Measurements from ENCODE around the gene GID4.

Gene GID4

GRCh38 chr17:18008496-18009268 lies 30.5 kb upstream of the GID4 start:
- TF ChIP-seq CTCF (IDR thresholded peaks at IDR 0.05) = no peak

DNA sequence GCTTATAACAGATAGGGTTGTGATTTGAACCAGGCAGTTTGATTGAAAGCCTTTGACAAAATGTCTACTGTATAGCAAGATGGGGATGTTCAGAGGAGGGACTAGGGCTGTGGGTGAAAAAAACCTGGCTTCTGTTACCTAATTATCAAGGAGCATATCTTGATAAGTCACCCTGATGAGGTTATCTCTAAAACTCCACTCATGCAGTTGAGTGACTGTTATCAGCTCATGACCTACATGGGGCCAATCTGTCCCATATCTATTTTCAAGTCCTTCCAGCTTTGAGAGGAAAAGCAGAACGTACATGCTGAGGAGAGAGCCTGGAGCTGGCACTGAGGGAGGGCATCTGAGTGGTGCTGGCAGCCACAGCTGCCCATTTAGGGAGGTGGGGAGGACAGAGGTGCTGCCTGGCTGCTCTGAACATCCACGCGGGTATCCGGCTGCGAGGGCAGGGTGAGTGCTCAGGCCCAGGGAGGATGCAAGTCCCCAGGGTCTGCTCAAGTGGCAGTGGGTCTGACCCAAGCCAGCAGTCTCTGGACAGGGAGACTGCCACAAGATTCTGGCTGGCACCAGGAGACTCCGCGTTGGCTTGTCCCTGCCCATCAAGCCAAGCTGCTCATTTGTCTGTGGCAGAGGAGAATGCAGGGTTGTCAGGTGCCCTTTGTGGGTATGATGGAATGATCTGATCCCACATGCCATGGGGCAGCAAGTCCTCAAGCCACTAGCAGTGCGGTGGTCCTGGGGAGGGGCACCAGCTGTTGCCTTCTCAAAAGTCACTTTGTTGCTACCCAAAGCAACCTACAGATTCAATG lies 29.4 kb upstream of the GID4 start:
- no peak for TF ChIP-seq CTCF (IDR thresholded peaks at IDR 0.05)

- no peak for TF ChIP-seq CTCF (IDR thresholded peaks at IDR 0.05)
These were observed 27.9 kb upstream of the GID4 start for GRCh38 chr17:18011286-18011685.

DNA sequence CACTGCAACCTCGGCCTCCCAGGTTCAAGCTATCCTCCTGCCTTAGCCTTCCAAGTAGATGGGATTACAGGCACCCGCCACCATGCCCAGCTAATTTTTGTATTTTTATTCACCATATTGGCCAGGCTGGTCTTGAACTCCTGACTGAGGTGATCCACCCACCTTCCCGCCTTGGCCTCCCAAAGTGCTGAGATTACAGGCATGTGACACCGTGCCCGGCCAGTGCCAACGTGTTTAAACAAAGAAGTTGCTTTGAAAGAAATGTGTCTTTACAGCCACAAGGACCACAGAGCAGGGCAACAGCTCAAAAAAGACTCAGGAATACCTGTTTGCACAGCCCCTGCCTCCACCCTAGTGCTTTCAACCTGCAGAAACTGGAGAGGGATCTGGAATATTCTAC lies 25.2 kb upstream of the GID4 start:
- TF ChIP-seq CTCF (IDR thresholded peaks at IDR 0.05) = no peak

- TF ChIP-seq CTCF (IDR thresholded peaks at IDR 0.05) = no peak
These were observed 23.6 kb upstream of the GID4 start for GRCh38 chr17:18015593-18015992.

- no peak for TF ChIP-seq CTCF (IDR thresholded peaks at IDR 0.05)
These were observed 22.8 kb upstream of the GID4 start for GRCh38 chr17:18016426-18016825.

DNA sequence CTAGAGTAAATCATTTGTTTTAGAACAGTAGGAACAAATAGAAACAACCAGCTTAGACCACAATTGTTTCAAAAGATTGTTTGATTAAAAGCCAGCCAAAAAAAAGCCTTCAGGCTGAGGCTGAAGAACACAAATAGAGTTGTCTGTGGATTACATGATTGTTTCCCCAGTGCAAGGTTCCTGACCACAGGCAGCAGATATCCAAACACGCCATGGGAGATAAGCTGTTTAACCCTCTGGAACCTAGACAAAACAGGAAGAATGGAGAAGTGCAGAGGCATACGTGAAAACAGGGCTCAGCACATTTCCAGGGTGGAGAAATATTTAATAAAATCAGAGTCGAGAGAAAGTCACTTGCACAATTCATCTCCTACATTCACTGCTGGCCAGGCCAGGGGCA lies 21.2 kb upstream of the GID4 start:
- TF ChIP-seq CTCF (IDR thresholded peaks at IDR 0.05) = no peak

Measured in LNCAP (cell line).